K562 treated with DMSO at 1 percent for 48 hours (cell line): Measurements from ENCODE around the gene KLK15. TPM values are rescaled to one million over a fixed set of nuclear protein-coding genes. Genes with fewer than 3 reads are reported as not detected.

Experiments used
- total RNA-seq: library from RNA; unstranded; fragments of 300-600 nt; gene quantifications from 2 replicates; pipeline ENCODE4 v1.2.3, GENCODE V29; 2022; ENCODE audit warnings: low replicate concordance; ENCODE audit errors: extremely low read depth

KLK15 gene
- not detected in 2 replicates for total RNA-seq

GRCh38 chr19:50833117-50833801 lies at the start of gene KLK15:
Gene KLK15, minus strand, starts transcription at chr19:50833574. Its CDS starts 2,082 bp downstream, at chr19:50831492.

DNA sequence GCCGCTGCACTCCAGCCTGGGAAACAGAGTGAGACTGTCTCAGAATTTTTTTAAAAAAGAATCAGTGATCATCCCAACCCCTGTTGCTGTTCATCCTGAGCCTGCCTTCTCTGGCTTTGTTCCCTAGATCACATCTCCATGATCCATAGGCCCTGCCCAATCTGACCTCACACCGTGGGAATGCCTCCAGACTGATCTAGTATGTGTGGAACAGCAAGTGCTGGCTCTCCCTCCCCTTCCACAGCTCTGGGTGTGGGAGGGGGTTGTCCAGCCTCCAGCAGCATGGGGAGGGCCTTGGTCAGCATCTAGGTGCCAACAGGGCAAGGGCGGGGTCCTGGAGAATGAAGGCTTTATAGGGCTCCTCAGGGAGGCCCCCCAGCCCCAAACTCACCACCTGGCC lies 39.7 kb upstream of the KLK15 start, which contains the start of gene KLK2:
TSS of gene KLK2 (plus strand) at position 384 of the 400 bp plus-strand sequence. CDS start 35 bp downstream, outside the sequence.

GRCh38 chr19:50854636-50855410 lies 21.4 kb upstream of the KLK15 start, which contains the start of gene KLK3:
Gene KLK3, plus strand, starts transcription at chr19:50854915. Its CDS starts 41 bp downstream, at chr19:50854956.

DNA sequence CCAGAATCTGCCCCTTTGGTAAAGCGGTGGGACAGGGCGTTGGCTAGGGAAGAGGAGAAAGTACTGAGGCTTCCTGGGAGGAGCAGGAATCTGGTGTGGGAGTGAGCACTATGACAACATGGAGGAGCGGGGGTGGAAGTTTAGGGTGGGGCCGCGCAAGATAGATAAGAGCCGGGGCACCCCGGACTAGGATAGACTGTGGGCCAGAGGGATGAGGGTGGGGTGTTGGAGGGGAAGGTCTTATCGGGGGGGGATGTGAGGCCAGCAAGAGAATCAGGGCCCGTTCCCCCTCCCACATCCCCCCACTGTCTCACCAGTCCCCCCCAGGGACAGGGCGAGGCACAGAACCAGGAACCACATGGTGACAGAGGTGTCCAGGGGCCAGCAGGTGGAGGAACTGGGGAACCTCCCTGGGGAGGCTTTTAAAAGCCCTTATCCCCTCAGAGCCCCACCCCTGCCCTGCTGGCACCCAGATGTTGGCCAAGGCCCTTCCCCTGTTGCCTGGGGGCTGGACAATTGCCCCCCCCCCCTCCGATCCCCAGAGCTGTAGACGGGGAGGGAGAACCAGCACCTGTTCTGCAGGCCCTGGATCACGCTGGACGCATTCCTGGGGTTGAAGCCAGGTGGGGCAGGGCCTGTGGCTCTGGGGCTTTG lies 9.9 kb downstream of the KLK15 start, which contains the start of gene KLK1:
TSS of gene KLK1 (minus strand) at position 399 of the 654 bp plus-strand sequence. CDS start at position 360, 39 bp downstream.

DNA sequence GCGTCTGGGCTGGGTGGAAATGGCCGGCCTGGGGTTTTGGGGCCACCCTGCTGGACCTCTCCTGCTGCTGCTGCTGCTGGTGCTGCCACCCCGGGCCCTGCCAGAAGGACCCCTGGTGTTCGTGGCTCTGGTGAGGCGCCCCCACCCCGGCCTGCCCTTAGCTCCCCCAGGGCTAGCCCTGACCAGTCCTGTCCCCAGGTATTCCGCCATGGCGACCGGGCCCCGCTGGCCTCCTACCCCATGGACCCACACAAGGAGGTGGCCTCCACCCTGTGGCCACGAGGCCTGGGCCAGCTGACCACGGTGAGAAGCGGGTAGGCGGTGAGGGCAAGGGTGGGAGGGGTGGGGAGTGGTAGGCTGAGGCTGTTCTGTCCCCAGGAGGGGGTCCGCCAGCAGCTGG lies 43.0 kb downstream of the KLK15 start, which contains the start of gene ACP4:
TSS of gene ACP4 (plus strand) at position 20 of the 400 bp plus-strand sequence. CDS start at position 20, 0 bp downstream.

Other genes with a start within 250 kb of the KLK15 start
- gene SYT3, start 193.7 kb downstream of the KLK15 start, total RNA-seq: not detected in 2 replicates
- not detected in 2 replicates for gene C19orf81, start 184.1 kb downstream of the KLK15 start, total RNA-seq
- not detected in 2 replicates for gene SHANK1, start 113.8 kb downstream of the KLK15 start, total RNA-seq
- not detected in 2 replicates for gene CLEC11A, start 110.2 kb downstream of the KLK15 start, total RNA-seq
- not detected in 2 replicates for gene GPR32, start 63.1 kb downstream of the KLK15 start, total RNA-seq
- gene ACP4, start 43.2 kb downstream of the KLK15 start, total RNA-seq: not detected in 2 replicates
- not detected in 2 replicates for gene KLK1, start 9.8 kb downstream of the KLK15 start, total RNA-seq
- gene KLK3, start 21.3 kb upstream of the KLK15 start, total RNA-seq: not detected in 2 replicates
- not detected in 2 replicates for gene KLK2, start 39.9 kb upstream of the KLK15 start, total RNA-seq
- not detected in 2 replicates for gene KLK4, start 77.8 kb upstream of the KLK15 start, total RNA-seq
- gene KLK5, start 119.5 kb upstream of the KLK15 start, total RNA-seq: not detected in 2 replicates
- not detected in 2 replicates for gene KLK6, start 136.0 kb upstream of the KLK15 start, total RNA-seq
- not detected in 2 replicates for gene KLK7, start 150.3 kb upstream of the KLK15 start, total RNA-seq
- gene KLK8, start 168.0 kb upstream of the KLK15 start, total RNA-seq: not detected in 2 replicates
- not detected in 2 replicates for gene KLK10, start 186.1 kb upstream of the KLK15 start, total RNA-seq
- not detected in 2 replicates for gene KLK11, start 193.0 kb upstream of the KLK15 start, total RNA-seq
- gene KLK12, start 201.4 kb upstream of the KLK15 start, total RNA-seq: not detected in 2 replicates
- not detected in 2 replicates for gene KLK13, start 231.5 kb upstream of the KLK15 start, total RNA-seq
- not detected in 2 replicates for gene KLK14, start 249.3 kb upstream of the KLK15 start, total RNA-seq